ENCODE measurements around the gene ZNF701. TPM values are rescaled to one million over a fixed set of nuclear protein-coding genes. Genes with fewer than 3 reads are reported as not detected.

ZNF701 gene
- total and polyA plus RNA-seq, 4 donors = 5.8 to 28.9 (median 12.1) TPM

- Histone ChIP-seq H3K27me3 (ENCODE audit: control insufficient read depth in 3 of 3, insufficient read depth in 3 of 3, low read length in 2 of 3) (no peaks in the 10 kb centered on the region), H3K27ac (ENCODE audit: low read depth in 1 of 2, low read length in 1 of 2) (peak within 1 kb of the TSS; percentile 90 to 93), H3K9ac (ENCODE audit: insufficient read depth in 1 of 2, low read length in 2 of 2) (peak within 1 kb of the TSS; percentile 55 to 77), H3K36me3 (ENCODE audit: control insufficient read depth in 4 of 4, insufficient read depth in 4 of 4, low read length in 4 of 4) (no peaks in the 10 kb centered on the region), H3K9me3 (ENCODE audit: control insufficient read depth in 4 of 4, insufficient read depth in 3 of 4, low read length in 3 of 4) (peaks cover 0 to 11% (median 0%) of the 10 kb centered on the region in 4 donors), H3K4me3 (peak within 1 kb of the TSS; percentile 84), H3K4me1 (ENCODE audit: control insufficient read depth in 5 of 5, insufficient read depth in 5 of 5, low read length in 5 of 5) (peaks cover 0 to 9% (median 5%) of the 10 kb centered on the region in 5 donors)
- ATAC-seq (ENCODE audit: insufficient read depth, low FRiP score) = peak; percentile 99
- DNase-seq = peak; percentile 93 to 96 (median 96)
- 1% methylated on average over 54 of the region's 54 CpGs for WGBS, 2 donors
- TF ChIP-seq, protein P1, sequence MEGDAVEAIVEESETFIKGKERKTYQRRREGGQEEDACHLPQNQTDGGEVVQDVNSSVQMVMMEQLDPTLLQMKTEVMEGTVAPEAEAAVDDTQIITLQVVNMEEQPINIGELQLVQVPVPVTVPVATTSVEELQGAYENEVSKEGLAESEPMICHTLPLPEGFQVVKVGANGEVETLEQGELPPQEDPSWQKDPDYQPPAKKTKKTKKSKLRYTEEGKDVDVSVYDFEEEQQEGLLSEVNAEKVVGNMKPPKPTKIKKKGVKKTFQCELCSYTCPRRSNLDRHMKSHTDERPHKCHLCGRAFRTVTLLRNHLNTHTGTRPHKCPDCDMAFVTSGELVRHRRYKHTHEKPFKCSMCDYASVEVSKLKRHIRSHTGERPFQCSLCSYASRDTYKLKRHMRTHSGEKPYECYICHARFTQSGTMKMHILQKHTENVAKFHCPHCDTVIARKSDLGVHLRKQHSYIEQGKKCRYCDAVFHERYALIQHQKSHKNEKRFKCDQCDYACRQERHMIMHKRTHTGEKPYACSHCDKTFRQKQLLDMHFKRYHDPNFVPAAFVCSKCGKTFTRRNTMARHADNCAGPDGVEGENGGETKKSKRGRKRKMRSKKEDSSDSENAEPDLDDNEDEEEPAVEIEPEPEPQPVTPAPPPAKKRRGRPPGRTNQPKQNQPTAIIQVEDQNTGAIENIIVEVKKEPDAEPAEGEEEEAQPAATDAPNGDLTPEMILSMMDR (IDR thresholded peaks at IDR 0.05; ENCODE audit: control extremely low read depth, extremely low read depth) = peak; percentile 8
Measured at GRCh38 chr19:52527134-52527955, 42.7 kb upstream of the ZNF701 start, which contains the start of gene ZNF808. Gene ZNF808 (plus strand): TSS chr19:52527668. CDS start chr19:52543285, 15,617 bp downstream.

- peaks cover 0 to 9% (median 5%) of the 10 kb centered on the region in 5 donors for H3K4me1 ChIP-seq (ENCODE audit: control insufficient read depth in 5 of 5, insufficient read depth in 5 of 5, low read length in 5 of 5)
- DNase-seq (peak in 1 of 3 donors; percentile 22), ATAC-seq (ENCODE audit: insufficient read depth, low FRiP score) (peak; percentile 4)
- 1 to 3% methylated on average over 24 to 25 of the region's 25 CpGs for WGBS, 2 donors
- H3K27ac ChIP-seq (ENCODE audit: low read depth in 1 of 2, low read length in 1 of 2) = peak overlapping the region; percentile 90 to 93
- H3K9me3 ChIP-seq (ENCODE audit: control insufficient read depth in 4 of 4, insufficient read depth in 3 of 4, low read length in 3 of 4) = peaks cover 0 to 10% (median 0%) of the 10 kb centered on the region in 4 donors
- TF ChIP-seq, protein P1 (IDR thresholded peaks at IDR 0.05; ENCODE audit: control extremely low read depth, extremely low read depth) = no peak
- peak overlapping the region; percentile 84 for H3K4me3 ChIP-seq
- no peaks in the 10 kb centered on the region for H3K36me3 ChIP-seq (ENCODE audit: control insufficient read depth in 4 of 4, insufficient read depth in 4 of 4, low read length in 4 of 4)
- H3K9ac ChIP-seq (ENCODE audit: insufficient read depth in 1 of 2, low read length in 2 of 2) = peak overlapping the region; percentile 55 to 77
- no peaks in the 10 kb centered on the region for H3K27me3 ChIP-seq (ENCODE audit: control insufficient read depth in 3 of 3, insufficient read depth in 3 of 3, low read length in 2 of 3)
Measured at GRCh38 chr19:52527956-52528351, 42.1 kb upstream of the ZNF701 start.

GRCh38 chr19:52532480-52532879 is 37.6 kb upstream of the ZNF701 start:
- ATAC-seq (ENCODE audit: insufficient read depth, low FRiP score) = no peak
- 97 to 100% methylated on average over 2 of the region's 2 CpGs for WGBS, 2 donors

More at GRCh38 chr19:52532480-52532879, 37.6 kb upstream of the ZNF701 start:
- Histone ChIP-seq H3K27ac (ENCODE audit: low read depth in 1 of 2, low read length in 1 of 2) (no peak overlapping the region), H3K9me3 (ENCODE audit: control insufficient read depth in 4 of 4, insufficient read depth in 3 of 4, low read length in 3 of 4) (peaks cover 0 to 20% (median 0%) of the 10 kb centered on the region in 4 donors), H3K9ac (ENCODE audit: insufficient read depth in 1 of 2, low read length in 2 of 2) (no peak overlapping the region), H3K4me1 (ENCODE audit: control insufficient read depth in 5 of 5, insufficient read depth in 5 of 5, low read length in 5 of 5) (peaks cover 0 to 13% (median 8%) of the 10 kb centered on the region in 5 donors), H3K36me3 (ENCODE audit: control insufficient read depth in 4 of 4, insufficient read depth in 4 of 4, low read length in 4 of 4) (peaks cover 0 to 4% (median 0%) of the 10 kb centered on the region in 4 donors), H3K27me3 (ENCODE audit: control insufficient read depth in 3 of 3, insufficient read depth in 3 of 3, low read length in 2 of 3) (no peaks in the 10 kb centered on the region), H3K4me3 (no peak overlapping the region)
- no peak for DNase-seq
- TF ChIP-seq, protein P1 (IDR thresholded peaks at IDR 0.05; ENCODE audit: control extremely low read depth, extremely low read depth) = no peak

Measured in lung (tissue), 12 donors.